ENCODE measurements around the gene ICE2. TPM values are rescaled to one million over a fixed set of nuclear protein-coding genes. Genes with fewer than 3 reads are reported as not detected.
"Not testable (repeated sequence)": the region's sequence is repeated elsewhere in the genome, so short reads cannot be mapped to it uniquely, and the experiment has no call there.

ICE2 gene
- total RNA-seq, 1 donor from 2014 or later = 26.5 TPM

DNA sequence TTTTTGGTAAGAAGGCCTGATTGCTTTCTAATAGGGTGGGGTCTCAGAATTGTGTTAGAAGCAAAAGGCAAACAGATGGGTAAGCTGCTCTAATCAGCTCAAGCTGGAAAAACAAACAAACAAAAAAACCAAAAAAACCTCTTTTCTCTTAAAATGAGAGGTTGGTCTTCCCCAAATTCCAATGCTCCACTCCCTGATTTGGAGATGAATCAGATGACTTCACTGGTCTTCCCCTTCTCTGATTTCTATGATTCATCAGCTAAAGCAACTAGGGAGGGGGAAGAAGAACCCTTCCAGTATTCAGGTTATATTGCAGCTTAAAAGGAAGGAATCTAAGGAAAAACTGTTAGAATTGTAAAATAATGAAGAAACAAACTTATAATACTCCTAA lies 71.5 kb downstream of the ICE2 start:
- no peak overlapping the region for H3K4me3 ChIP-seq (ENCODE audit: insufficient read depth, low read depth, low read length)
- H3K27ac ChIP-seq (ENCODE audit: low read depth, low read length) = peak overlapping the region; percentile 64
- Mint-ChIP-seq H3K4me1 (ENCODE audit: low read depth, unreplicated experiment) (peaks cover 37% of the 10 kb centered on the region), H3K27me3 (ENCODE audit: low read depth, unreplicated experiment) (no peaks in the 10 kb centered on the region), H3K36me3 (ENCODE audit: low read depth, unreplicated experiment) (no peaks in the 10 kb centered on the region), H3K4me3 (ENCODE audit: unreplicated experiment) (peak overlapping the region; percentile 34), H3K27ac (ENCODE audit: unreplicated experiment) (peak overlapping the region; percentile 85), H3K9me3 (ENCODE audit: unreplicated experiment) (no peaks in the 10 kb centered on the region)
- FAIRE-seq = peak; percentile 90
- DNase-seq (ENCODE audit: low read depth) = peak; percentile 91
- peaks cover 35% of the 10 kb centered on the region for H3K4me1 ChIP-seq (ENCODE audit: insufficient read depth, low read length)
- peak overlapping the region; percentile 37 for H3K9ac ChIP-seq (ENCODE audit: low read length)
- TF ChIP-seq EZH2 (IDR thresholded peaks at IDR 0.05; ENCODE audit: insufficient read depth, low read length) = no peak
- TF ChIP-seq, protein P1, sequence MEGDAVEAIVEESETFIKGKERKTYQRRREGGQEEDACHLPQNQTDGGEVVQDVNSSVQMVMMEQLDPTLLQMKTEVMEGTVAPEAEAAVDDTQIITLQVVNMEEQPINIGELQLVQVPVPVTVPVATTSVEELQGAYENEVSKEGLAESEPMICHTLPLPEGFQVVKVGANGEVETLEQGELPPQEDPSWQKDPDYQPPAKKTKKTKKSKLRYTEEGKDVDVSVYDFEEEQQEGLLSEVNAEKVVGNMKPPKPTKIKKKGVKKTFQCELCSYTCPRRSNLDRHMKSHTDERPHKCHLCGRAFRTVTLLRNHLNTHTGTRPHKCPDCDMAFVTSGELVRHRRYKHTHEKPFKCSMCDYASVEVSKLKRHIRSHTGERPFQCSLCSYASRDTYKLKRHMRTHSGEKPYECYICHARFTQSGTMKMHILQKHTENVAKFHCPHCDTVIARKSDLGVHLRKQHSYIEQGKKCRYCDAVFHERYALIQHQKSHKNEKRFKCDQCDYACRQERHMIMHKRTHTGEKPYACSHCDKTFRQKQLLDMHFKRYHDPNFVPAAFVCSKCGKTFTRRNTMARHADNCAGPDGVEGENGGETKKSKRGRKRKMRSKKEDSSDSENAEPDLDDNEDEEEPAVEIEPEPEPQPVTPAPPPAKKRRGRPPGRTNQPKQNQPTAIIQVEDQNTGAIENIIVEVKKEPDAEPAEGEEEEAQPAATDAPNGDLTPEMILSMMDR (IDR thresholded peaks at IDR 0.05; ENCODE audit: insufficient read depth, low read depth, low read length) = no peak
- no peaks in the 10 kb centered on the region for H3K9me3 ChIP-seq (ENCODE audit: insufficient read depth, low read depth, low read length)
- no peaks in the 10 kb centered on the region for H3K79me2 ChIP-seq (ENCODE audit: insufficient read depth, low read length)
- H2AFZ ChIP-seq (ENCODE audit: low read depth, low read length) = no peak overlapping the region
- no peaks in the 10 kb centered on the region for H4K20me1 ChIP-seq (ENCODE audit: insufficient read depth, low read length)
- H3K27me3 ChIP-seq (ENCODE audit: insufficient read depth, low read length) = no peaks in the 10 kb centered on the region
- no peaks in the 10 kb centered on the region for H3K36me3 ChIP-seq (ENCODE audit: insufficient read depth, low read length)
- H3K4me2 ChIP-seq (ENCODE audit: low read length) = peak overlapping the region; percentile 64

DNA sequence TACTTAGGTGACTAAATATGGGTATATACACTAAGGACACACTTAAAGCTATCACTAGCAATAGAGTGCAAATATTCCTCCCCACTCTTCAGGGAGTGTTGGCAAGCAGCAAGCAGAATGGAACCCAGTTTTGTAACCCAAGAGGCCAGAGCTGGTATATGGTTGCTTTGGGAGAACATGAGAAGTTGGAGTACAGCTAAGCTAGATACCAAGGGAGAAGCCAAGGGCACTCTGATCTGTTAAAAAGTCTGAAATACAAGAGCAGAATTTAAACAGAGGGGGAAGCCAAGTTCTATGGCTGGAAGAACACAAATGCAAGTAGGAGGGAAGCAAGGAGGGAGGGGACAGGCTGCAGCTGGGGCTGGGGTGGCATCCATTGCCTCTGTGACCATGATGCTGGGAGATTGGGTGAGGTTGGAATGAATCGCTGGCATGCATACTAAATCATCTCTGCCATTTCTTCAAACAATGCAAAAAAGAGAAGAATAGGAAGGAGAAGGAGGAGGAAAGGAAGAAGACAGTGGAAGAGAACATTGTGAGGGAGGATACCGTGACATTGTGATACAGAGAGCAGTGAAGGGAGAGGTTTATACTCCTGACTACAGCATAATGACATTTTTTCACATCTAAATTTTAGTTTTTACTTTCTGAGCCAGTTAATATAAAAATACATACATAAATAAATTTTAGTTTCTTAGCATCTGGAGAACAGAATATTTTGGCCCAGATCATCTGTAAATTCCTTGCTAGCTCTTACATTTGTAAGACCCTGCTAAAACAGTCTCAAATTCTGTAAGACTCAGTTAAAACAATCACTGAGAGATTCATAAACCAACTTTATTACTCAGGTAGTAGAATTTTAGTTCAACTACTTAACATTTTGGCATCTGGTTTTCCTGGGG lies 72.2 kb downstream of the ICE2 start:
- Histone ChIP-seq H4K20me1 (ENCODE audit: insufficient read depth, low read length) (no peaks in the 10 kb centered on the region), H3K27ac (ENCODE audit: low read depth, low read length) (peak overlapping the region; percentile 64), H3K4me1 (ENCODE audit: insufficient read depth, low read length) (peaks cover 39% of the 10 kb centered on the region), H3K27me3 (ENCODE audit: insufficient read depth, low read length) (no peaks in the 10 kb centered on the region), H3K36me3 (ENCODE audit: insufficient read depth, low read length) (no peaks in the 10 kb centered on the region), H3K9me3 (ENCODE audit: insufficient read depth, low read depth, low read length) (no peaks in the 10 kb centered on the region), H3K79me2 (ENCODE audit: insufficient read depth, low read length) (no peaks in the 10 kb centered on the region), H2AFZ (ENCODE audit: low read depth, low read length) (no peak overlapping the region), H3K4me2 (ENCODE audit: low read length) (peak overlapping the region; percentile 64), H3K9ac (ENCODE audit: low read length) (peak overlapping the region; percentile 37), H3K4me3 (ENCODE audit: insufficient read depth, low read depth, low read length) (no peak overlapping the region)
- FAIRE-seq (no peak), DNase-seq (ENCODE audit: low read depth) (no peak)
- H3K27ac Mint-ChIP-seq (ENCODE audit: unreplicated experiment) = peak overlapping the region; percentile 85
- H3K27me3 Mint-ChIP-seq (ENCODE audit: low read depth, unreplicated experiment) = no peaks in the 10 kb centered on the region
- no peaks in the 10 kb centered on the region for H3K36me3 Mint-ChIP-seq (ENCODE audit: low read depth, unreplicated experiment)
- no peak overlapping the region for H3K4me3 Mint-ChIP-seq (ENCODE audit: unreplicated experiment)
- TF ChIP-seq, protein P1 (IDR thresholded peaks at IDR 0.05; ENCODE audit: insufficient read depth, low read depth, low read length) = no peak
- TF ChIP-seq EZH2 (IDR thresholded peaks at IDR 0.05; ENCODE audit: insufficient read depth, low read length) = no peak
- peaks cover 41% of the 10 kb centered on the region for H3K4me1 Mint-ChIP-seq (ENCODE audit: low read depth, unreplicated experiment)
- no peaks in the 10 kb centered on the region for H3K9me3 Mint-ChIP-seq (ENCODE audit: unreplicated experiment)

DNA sequence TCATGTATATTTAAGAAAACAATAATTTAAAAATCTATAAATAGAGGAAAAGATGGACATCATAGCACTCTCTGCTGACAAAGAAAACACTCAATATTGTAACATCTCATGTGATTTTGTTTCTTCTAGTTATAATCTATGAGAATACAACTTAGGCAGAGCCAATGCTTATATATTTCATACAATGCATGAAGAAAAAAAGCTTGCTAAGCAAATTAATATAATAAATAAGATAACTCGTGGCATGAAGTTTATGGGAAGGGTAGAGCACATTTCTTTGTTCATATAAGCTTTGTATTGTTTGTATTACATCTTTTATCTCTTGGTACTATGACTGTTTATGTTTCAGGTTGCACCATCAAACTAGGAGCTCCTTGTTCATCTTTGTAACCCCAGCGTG lies 73.5 kb downstream of the ICE2 start:
- TF ChIP-seq, protein P1 (IDR thresholded peaks at IDR 0.05; ENCODE audit: insufficient read depth, low read depth, low read length) = no peak
- TF ChIP-seq EZH2 (IDR thresholded peaks at IDR 0.05; ENCODE audit: insufficient read depth, low read length) = no peak
- Mint-ChIP-seq H3K27me3 (ENCODE audit: low read depth, unreplicated experiment) (no peaks in the 10 kb centered on the region), H3K9me3 (ENCODE audit: unreplicated experiment) (no peaks in the 10 kb centered on the region), H3K4me3 (ENCODE audit: unreplicated experiment) (no peak overlapping the region), H3K27ac (ENCODE audit: unreplicated experiment) (no peak overlapping the region), H3K4me1 (ENCODE audit: low read depth, unreplicated experiment) (peaks cover 51% of the 10 kb centered on the region), H3K36me3 (ENCODE audit: low read depth, unreplicated experiment) (no peaks in the 10 kb centered on the region)
- Histone ChIP-seq H3K27ac (ENCODE audit: low read depth, low read length) (no peak overlapping the region), H2AFZ (ENCODE audit: low read depth, low read length) (no peak overlapping the region), H3K9me3 (ENCODE audit: insufficient read depth, low read depth, low read length) (no peaks in the 10 kb centered on the region), H3K4me2 (ENCODE audit: low read length) (no peak overlapping the region), H3K4me3 (ENCODE audit: insufficient read depth, low read depth, low read length) (no peak overlapping the region), H3K9ac (ENCODE audit: low read length) (no peak overlapping the region), H4K20me1 (ENCODE audit: insufficient read depth, low read length) (no peaks in the 10 kb centered on the region), H3K27me3 (ENCODE audit: insufficient read depth, low read length) (no peaks in the 10 kb centered on the region), H3K36me3 (ENCODE audit: insufficient read depth, low read length) (no peaks in the 10 kb centered on the region), H3K79me2 (ENCODE audit: insufficient read depth, low read length) (no peaks in the 10 kb centered on the region), H3K4me1 (ENCODE audit: insufficient read depth, low read length) (peaks cover 51% of the 10 kb centered on the region)
- FAIRE-seq = no peak
- no peak for DNase-seq (ENCODE audit: low read depth)

DNA sequence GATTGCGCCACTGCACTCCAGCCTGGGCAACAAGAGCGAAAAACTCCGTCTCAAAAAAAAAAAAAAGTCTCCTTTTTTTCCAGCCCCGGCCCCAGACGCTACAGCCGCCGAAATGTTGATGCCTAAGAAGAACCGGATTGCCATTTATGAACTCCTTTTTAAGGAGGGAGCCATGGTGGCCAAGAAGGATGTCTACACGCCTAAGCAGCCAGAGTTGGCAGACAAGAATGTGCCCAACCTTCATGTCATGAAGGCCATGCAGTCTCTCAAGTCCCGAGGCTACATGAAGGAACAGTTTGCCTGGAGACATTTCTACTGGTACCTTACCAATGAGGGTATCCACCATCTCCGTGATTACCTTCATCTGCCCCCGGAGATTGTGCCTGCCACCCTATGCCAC lies 74.6 kb downstream of the ICE2 start:
- not testable (repeated sequence) for H2AFZ ChIP-seq (ENCODE audit: low read depth, low read length); H3K9ac ChIP-seq (ENCODE audit: low read length); H3K27ac Mint-ChIP-seq (ENCODE audit: unreplicated experiment); H3K36me3 Mint-ChIP-seq (ENCODE audit: low read depth, unreplicated experiment); H3K4me2 ChIP-seq (ENCODE audit: low read length); DNase-seq (ENCODE audit: low read depth); H3K27me3 Mint-ChIP-seq (ENCODE audit: low read depth, unreplicated experiment); H3K4me3 Mint-ChIP-seq (ENCODE audit: unreplicated experiment); FAIRE-seq; H3K27me3 ChIP-seq (ENCODE audit: insufficient read depth, low read length); H3K79me2 ChIP-seq (ENCODE audit: insufficient read depth, low read length); H4K20me1 ChIP-seq (ENCODE audit: insufficient read depth, low read length); H3K36me3 ChIP-seq (ENCODE audit: insufficient read depth, low read length); H3K9me3 Mint-ChIP-seq (ENCODE audit: unreplicated experiment); H3K27ac ChIP-seq (ENCODE audit: low read depth, low read length); H3K4me3 ChIP-seq (ENCODE audit: insufficient read depth, low read depth, low read length); H3K9me3 ChIP-seq (ENCODE audit: insufficient read depth, low read depth, low read length)
- peaks cover 61% of the 10 kb centered on the region for H3K4me1 ChIP-seq (ENCODE audit: insufficient read depth, low read length)
- H3K4me1 Mint-ChIP-seq (ENCODE audit: low read depth, unreplicated experiment) = peaks cover 62% of the 10 kb centered on the region

Data from astrocyte (in vitro differentiated cells and primary cell).